Mesodermal cell (in vitro differentiated cells): ENCODE data around the gene PDK2.

Source experiments
- H3K27ac ChIP-seq: 2 replicates; pipeline ENCODE4 v1.7.0; 2013; ENCODE audit warnings: mild to moderate bottlenecking, low read depth, low read length, moderate library complexity; ENCODE audit not compliant: severe bottlenecking
- H3K36me3 ChIP-seq: 2 replicates; pipeline ENCODE4 v1.7.1; 2013; ENCODE audit warnings: mild to moderate bottlenecking, low read length, moderate library complexity; ENCODE audit not compliant: control insufficient read depth, insufficient read depth
- H3K4me1 ChIP-seq: one replicate; pipeline ENCODE4 v1.7.1; 2013; ENCODE audit warnings: mild to moderate bottlenecking, low read length; ENCODE audit not compliant: insufficient read depth, control insufficient read depth, poor library complexity, severe bottlenecking
- H3K4me3 ChIP-seq: 2 replicates; pipeline ENCODE4 v1.7.0; 2013; ENCODE audit warnings: low read length, control low read depth, mild to moderate bottlenecking; ENCODE audit not compliant: insufficient read depth, poor library complexity, severe bottlenecking; ENCODE audit errors: extremely low read depth
- H3K9me3 ChIP-seq: 2 replicates; pipeline ENCODE4 v1.7.1; 2013; ENCODE audit warnings: mild to moderate bottlenecking, low read length, moderate library complexity; ENCODE audit not compliant: control insufficient read depth
- WGBS, 2 experiments: methylation state at CpG; one replicate each; pipeline ENCODE4 v1.1.5; 2013; ENCODE audit warnings: missing lambda C conversion rate in 2 of 2; ENCODE audit not compliant: insufficient coverage in 2 of 2; 5-methylcytosine and 5-hydroxymethylcytosine counted together

Gene PDK2

DNA sequence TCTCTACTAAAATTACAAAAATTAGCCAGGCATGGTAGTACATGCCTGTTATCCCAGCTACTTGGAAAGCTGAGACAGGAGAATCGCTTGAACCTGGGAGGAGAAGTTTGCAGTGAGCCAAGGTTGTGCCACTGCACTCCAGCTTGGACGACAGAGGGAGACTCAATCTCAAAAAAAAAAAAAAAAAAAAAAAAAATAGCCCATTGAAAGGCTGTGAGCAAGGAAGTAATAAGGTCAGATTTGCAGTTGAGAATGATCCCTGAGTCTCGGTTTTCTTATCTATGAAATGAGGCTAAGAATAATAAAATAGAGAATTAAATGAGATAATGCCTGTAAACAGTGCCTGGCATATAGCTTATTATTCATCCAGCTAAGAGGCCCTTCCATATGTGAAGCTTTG lies 1.3 kb upstream of the PDK2 start:
- H3K27ac ChIP-seq, result no peak overlapping the region
- no peaks in the 10 kb centered on the region for H3K4me1 ChIP-seq
- peaks cover 15% of the 10 kb centered on the region for H3K36me3 ChIP-seq
- no peaks in the 10 kb centered on the region for H3K9me3 ChIP-seq
- 20 to 25% methylated on average over 1 to 2 of the region's 3 CpGs for WGBS, 2 experiments
- H3K4me3 ChIP-seq, result no peak overlapping the region

DNA sequence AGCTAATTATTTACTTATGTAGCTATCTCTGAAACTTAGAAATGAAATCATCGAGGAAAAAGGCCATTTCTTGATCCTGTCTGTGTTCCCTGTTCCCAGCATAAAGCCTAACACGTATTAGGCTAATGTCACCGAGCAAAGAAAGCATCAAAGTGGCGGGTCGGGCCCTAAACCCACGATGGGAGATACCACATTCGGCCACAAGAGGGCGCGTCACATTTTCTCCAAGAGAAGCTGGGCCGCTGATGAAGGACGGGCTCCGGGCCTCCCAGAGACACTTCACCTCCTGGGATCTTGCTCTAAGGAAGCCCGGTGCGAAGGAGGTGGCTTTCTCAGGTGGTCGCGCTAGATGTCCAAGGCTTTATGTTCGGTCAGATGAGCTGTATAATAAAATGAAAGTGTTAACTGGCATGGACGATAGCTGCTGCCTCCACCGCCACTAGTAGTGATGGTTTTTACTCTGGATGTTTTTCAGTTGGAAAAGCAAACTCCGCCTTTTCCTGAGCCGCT lies 853 bp upstream of the PDK2 start:
- Histone ChIP-seq H3K27ac (peak overlapping the region; percentile 16), H3K4me3 (peak overlapping the region; percentile 95), H3K4me1 (no peaks in the 10 kb centered on the region), H3K9me3 (no peaks in the 10 kb centered on the region), H3K36me3 (peaks cover 12% of the 10 kb centered on the region)
- WGBS, 2 experiments, result 4% methylated on average over 11 to 19 of the region's 21 CpGs

DNA sequence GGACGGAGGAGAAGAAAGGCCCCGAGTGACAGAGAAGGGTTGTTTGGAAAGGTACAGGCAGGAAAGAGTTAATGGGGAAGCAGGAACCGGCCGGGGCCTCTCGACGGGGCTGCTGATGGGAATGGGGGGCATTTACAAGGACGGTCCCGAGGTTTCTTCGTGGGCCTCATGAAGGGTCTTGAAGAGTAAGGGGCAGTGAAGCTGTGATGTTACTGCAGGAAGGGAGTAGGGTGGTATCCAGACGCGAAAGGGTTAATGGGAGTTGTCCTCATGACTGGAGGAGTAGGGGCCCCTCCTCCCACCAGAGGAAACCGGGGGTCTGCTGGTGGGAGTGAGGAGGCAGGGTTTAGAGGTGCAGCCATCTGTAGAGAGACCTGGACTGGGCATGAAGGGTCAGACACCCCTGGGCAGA lies 481 bp downstream of the PDK2 start:
- Histone ChIP-seq H3K36me3 (peaks cover 3% of the 10 kb centered on the region), H3K9me3 (no peaks in the 10 kb centered on the region), H3K27ac (peak overlapping the region; percentile 62), H3K4me1 (peaks cover 9% of the 10 kb centered on the region), H3K4me3 (peak overlapping the region; percentile 95)
- 0 to 2% methylated on average over 7 to 9 of the region's 12 CpGs for whole genome bisulfite sequencing, 2 experiments

DNA sequence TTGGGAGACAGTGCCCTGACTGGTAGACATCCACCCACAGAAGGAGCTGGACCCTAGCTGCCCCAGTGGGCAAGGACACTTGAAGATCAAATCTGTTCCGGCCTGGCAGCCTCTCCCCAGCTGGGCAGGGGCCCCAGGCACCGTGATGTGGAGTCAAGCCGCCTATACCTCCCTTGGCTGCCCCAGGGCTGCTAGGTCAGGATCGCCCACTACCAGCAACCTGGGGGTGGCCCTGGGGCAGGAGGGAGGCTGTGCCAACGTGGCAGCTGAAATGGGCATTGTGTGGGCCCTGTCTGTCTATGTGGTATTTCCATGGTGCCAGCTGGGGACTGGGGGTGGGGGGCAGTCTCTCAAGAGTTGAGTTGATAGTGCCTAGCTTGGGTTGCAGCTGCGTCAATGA lies 941 bp downstream of the PDK2 start:
- WGBS, 2 experiments, result 50 to 61% methylated on average over 5 to 6 of the region's 6 CpGs
- no peaks in the 10 kb centered on the region for H3K9me3 ChIP-seq
- peak overlapping the region; percentile 95 for H3K4me3 ChIP-seq
- peaks cover 13% of the 10 kb centered on the region for H3K4me1 ChIP-seq
- H3K27ac ChIP-seq, result no peak overlapping the region
- H3K36me3 ChIP-seq, result peaks cover 3% of the 10 kb centered on the region

DNA sequence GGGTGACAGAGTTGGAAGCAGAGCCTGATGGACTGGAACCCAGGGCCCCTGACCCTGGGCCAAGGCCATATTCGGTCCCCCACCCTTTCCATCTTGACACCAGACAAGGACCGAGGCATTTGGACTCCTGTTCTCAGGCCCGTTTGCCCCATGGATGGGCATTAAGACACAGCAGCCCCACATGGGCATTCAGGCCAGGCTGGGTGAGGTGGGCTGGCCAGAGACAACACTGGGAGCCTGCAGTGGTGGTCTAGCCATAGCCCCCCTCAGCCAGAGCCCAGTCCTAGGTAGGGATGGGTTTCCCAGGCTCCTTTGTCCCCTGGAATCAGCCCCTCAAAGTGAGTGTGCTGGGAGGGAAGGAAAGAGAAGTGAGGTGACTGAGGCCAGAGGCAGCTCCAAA lies 1.6 kb downstream of the PDK2 start:
- Histone ChIP-seq H3K27ac (no peak overlapping the region), H3K4me1 (peaks cover 20% of the 10 kb centered on the region), H3K4me3 (no peak overlapping the region), H3K36me3 (peaks cover 3% of the 10 kb centered on the region), H3K9me3 (no peaks in the 10 kb centered on the region)
- WGBS, 2 experiments, result 86 to 100% methylated on average over 2 to 3 of the region's 3 CpGs

DNA sequence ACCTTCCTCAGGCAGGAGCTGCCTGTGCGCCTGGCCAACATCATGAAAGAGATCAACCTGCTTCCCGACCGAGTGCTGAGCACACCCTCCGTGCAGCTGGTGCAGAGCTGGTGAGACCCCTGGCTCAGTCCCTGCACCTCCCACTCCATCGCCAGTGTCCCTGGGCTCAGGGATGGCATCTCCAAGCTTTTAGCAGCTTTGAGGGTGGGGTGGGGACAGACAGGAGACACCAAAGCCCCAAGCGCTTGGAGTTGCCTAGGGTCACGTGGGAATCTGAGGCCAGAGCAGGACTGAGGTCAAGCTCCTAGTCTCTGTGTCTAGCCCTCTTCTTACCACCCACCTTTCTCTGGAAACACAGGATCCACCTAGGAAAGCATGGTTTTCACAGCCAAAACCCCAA lies 2.3 kb downstream of the PDK2 start:
- H3K36me3 ChIP-seq, result peaks cover 3% of the 10 kb centered on the region
- 76 to 79% methylated on average over 2 to 5 of the region's 7 CpGs for WGBS, 2 experiments
- H3K4me3 ChIP-seq, result no peak overlapping the region
- no peak overlapping the region for H3K27ac ChIP-seq
- H3K9me3 ChIP-seq, result no peaks in the 10 kb centered on the region
- H3K4me1 ChIP-seq, result peaks cover 26% of the 10 kb centered on the region

DNA sequence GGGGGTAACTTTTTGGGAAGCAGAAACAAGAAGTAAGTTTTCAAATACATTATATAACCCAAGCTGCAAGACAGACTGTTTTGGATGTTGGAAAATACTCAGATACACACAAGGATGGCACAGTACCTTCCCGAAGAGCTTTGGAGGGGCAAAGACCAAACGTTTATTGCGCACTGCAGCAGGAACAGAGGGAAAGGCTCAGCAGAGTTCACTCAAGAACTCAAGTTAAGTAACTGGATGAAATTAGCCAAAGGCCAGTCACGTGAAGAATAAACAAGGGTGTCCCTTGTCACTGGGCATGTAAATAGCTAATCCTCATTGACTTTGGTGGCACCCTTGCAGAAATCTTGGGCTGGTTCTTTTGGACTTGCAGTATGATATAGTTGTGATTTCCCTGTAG lies 2.8 kb downstream of the PDK2 start:
- H3K4me1 ChIP-seq, result peaks cover 26% of the 10 kb centered on the region

DNA sequence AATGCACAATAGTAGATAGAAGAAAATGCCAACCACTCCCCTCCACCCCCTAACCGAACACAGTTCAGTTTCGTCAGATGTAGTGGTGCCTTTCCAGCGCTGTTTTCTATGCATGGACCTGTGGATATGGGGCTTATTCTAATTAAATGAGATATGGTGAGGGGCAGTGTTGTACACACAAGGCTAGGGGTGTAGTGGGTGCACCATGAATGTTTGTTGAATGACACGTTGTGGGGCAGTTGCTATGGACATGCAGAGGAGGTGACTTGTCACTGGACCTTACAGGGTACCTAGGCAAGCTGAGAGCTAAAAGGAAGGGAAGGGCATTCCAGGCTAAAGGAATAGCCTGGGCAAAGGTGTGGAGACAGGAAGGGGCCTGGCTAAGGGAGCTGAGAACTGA lies 3.4 kb downstream of the PDK2 start:
- Histone ChIP-seq H3K4me3 (no peak overlapping the region), H3K4me1 (peaks cover 26% of the 10 kb centered on the region), H3K36me3 (peaks cover 3% of the 10 kb centered on the region), H3K27ac (no peak overlapping the region), H3K9me3 (no peaks in the 10 kb centered on the region)
- WGBS, 2 experiments, result 67 to 83% methylated on average over 1 to 2 of the region's 4 CpGs

More for the DNA sequence above, 2.8 kb downstream of the PDK2 start:
- Histone ChIP-seq H3K36me3 (peaks cover 3% of the 10 kb centered on the region), H3K4me3 (no peak overlapping the region), H3K9me3 (no peaks in the 10 kb centered on the region), H3K27ac (no peak overlapping the region)
- 80 to 100% methylated on average over 4 of the region's 4 CpGs for WGBS, 2 experiments

DNA sequence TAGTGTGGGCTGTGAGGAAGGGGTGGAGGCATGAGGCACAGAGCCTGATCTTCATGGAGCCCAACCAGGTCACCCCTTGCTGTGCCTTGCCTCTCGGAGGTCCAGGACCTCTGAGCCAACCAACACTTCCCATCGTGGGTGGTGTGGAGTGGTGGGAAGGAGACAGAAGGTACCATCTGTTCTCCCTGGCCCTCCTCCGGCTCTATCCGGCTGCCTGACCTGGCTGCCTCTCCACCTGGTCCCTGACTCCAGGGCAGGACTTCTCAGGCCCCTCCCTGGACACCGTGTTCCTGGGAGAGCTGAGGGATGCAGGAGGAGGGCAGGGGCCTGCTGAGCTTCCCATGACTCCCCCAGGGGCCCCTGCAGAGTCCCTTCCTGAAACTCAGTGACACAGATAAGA lies 3.9 kb downstream of the PDK2 start:
- WGBS, 2 experiments, result 33 to 93% methylated on average over 1 to 2 of the region's 5 CpGs
- Histone ChIP-seq H3K4me1 (peaks cover 26% of the 10 kb centered on the region), H3K9me3 (no peaks in the 10 kb centered on the region), H3K4me3 (no peak overlapping the region), H3K27ac (no peak overlapping the region), H3K36me3 (peaks cover 3% of the 10 kb centered on the region)

DNA sequence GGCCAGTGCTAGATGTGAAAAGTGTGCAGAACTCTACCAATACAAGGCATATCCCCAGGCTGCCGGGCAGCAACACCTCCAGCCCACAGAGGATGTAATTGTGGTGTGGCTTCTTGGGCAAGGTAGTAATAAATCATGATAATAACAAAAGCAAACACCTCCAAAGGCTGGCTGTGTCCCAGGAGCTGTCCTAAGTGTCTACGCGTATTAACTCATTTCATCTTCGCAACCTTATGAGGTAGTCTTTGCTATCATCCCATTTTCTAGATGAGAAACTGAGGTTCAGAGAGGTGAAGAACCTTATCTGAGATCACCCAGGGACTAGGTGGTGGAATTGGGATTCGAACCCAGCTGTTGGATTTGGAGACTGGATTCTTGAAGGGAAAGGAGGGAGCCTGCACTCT lies 5.3 kb downstream of the PDK2 start:
- Histone ChIP-seq H3K27ac (no peak overlapping the region), H3K4me1 (peaks cover 26% of the 10 kb centered on the region), H3K9me3 (no peaks in the 10 kb centered on the region), H3K4me3 (no peak overlapping the region), H3K36me3 (peaks cover 3% of the 10 kb centered on the region)
- 73 to 75% methylated on average over 1 to 3 of the region's 5 CpGs for WGBS, 2 experiments

DNA sequence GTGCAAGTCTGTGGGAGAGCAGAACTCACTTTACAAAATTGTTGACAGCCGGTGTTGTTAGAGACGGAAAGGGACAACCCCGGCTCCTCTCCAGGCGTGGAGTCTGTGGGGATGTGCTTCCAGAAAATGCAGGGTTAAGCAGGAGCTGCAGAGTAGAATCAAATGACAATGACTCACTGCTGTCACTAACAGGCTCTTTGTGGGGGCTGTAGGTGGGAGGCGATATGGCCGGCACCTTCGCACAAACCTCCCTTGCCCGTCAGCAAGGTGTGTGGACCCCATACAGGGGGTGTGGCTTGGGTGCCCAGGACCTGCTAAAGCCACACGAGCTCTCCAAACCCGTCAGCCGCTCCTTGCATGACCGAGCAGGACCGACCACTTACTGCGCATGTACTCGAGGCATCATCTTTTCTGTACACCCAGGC lies 5.8 kb downstream of the PDK2 start:
- Histone ChIP-seq H3K4me1 (peaks cover 26% of the 10 kb centered on the region), H3K27ac (peak overlapping the region; percentile 66), H3K36me3 (peaks cover 6% of the 10 kb centered on the region), H3K9me3 (no peaks in the 10 kb centered on the region), H3K4me3 (no peak overlapping the region)
- 18 to 27% methylated on average over 10 to 14 of the region's 15 CpGs for WGBS, 2 experiments
